ENCODE data around the gene UNC119. TPM values are rescaled to one million over a fixed set of nuclear protein-coding genes. Genes with fewer than 3 reads are reported as not detected.

The UNC119 gene
- polyA plus RNA-seq, 1 donor from 2014 or later = 218 TPM

DNA sequence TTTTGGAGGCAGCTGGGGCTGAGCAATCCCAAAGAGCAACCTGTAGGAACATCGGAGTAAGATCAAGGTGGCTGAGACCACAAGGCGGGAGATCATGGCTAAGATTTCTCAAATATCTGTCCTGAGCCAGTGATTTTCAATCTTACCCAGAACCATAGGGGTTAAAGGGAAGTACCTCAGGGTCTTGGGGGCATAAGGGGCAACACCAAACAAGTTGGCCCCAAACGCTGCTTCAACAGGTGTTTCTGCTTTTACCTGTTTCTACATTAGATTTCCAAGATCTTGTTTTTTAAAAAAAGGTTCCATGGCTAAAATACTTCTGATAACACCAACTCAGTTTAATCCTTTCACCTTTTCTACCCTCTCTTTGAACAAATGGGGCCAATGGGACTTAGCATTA, 2.6 kb upstream of the UNC119 start:
- no peaks in the 10 kb centered on the region for H3F3A ChIP-seq (ENCODE audit: insufficient read depth, low read length, poor library complexity, severe bottlenecking)
- H3K36me3 ChIP-seq (ENCODE audit: insufficient read depth, low read length) = no peaks in the 10 kb centered on the region
- H3K79me2 ChIP-seq (replicated peaks; ENCODE audit: insufficient read depth, low read length) = peaks cover 8% of the 10 kb centered on the region
- TF ChIP-seq MXI1 (conservative IDR thresholded peaks at IDR 0.05; ENCODE audit: poor library complexity, severe bottlenecking) = no peak
- TF ChIP-seq EP300 (conservative IDR thresholded peaks at IDR 0.05; ENCODE audit: poor library complexity, severe bottlenecking) = no peak
- TF ChIP-seq POLR2AphosphoS5 (IDR thresholded peaks at IDR 0.05) = no peak
- no peak for TF ChIP-seq TAF1 (IDR thresholded peaks at IDR 0.05; ENCODE audit: low read depth)
- TF ChIP-seq CTCF (IDR thresholded peaks at IDR 0.05; ENCODE audit: poor library complexity, severe bottlenecking) = no peak
- TF ChIP-seq, protein P1, sequence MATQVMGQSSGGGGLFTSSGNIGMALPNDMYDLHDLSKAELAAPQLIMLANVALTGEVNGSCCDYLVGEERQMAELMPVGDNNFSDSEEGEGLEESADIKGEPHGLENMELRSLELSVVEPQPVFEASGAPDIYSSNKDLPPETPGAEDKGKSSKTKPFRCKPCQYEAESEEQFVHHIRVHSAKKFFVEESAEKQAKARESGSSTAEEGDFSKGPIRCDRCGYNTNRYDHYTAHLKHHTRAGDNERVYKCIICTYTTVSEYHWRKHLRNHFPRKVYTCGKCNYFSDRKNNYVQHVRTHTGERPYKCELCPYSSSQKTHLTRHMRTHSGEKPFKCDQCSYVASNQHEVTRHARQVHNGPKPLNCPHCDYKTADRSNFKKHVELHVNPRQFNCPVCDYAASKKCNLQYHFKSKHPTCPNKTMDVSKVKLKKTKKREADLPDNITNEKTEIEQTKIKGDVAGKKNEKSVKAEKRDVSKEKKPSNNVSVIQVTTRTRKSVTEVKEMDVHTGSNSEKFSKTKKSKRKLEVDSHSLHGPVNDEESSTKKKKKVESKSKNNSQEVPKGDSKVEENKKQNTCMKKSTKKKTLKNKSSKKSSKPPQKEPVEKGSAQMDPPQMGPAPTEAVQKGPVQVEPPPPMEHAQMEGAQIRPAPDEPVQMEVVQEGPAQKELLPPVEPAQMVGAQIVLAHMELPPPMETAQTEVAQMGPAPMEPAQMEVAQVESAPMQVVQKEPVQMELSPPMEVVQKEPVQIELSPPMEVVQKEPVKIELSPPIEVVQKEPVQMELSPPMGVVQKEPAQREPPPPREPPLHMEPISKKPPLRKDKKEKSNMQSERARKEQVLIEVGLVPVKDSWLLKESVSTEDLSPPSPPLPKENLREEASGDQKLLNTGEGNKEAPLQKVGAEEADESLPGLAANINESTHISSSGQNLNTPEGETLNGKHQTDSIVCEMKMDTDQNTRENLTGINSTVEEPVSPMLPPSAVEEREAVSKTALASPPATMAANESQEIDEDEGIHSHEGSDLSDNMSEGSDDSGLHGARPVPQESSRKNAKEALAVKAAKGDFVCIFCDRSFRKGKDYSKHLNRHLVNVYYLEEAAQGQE (IDR thresholded peaks at IDR 0.05; ENCODE audit: borderline replicate concordance) = no peak
- no peak for TF ChIP-seq RAD21 (conservative IDR thresholded peaks at IDR 0.05)
- no peak for TF ChIP-seq SMC3 (conservative IDR thresholded peaks at IDR 0.05; ENCODE audit: poor library complexity)
- no peak for TF ChIP-seq EZH2 (IDR thresholded peaks at IDR 0.05; ENCODE audit: borderline replicate concordance, insufficient read depth, low read length, poor library complexity, severe bottlenecking)
- H3K4me3 ChIP-seq (ENCODE audit: low read length) = no peak overlapping the region
- H3K9ac ChIP-seq (ENCODE audit: low read length) = no peak overlapping the region
- H4K20me1 ChIP-seq (ENCODE audit: insufficient read depth) = no peaks in the 10 kb centered on the region
- no peak overlapping the region for H2AFZ ChIP-seq (ENCODE audit: low read depth, low read length)
- H3K27me3 ChIP-seq (ENCODE audit: insufficient read depth, low read depth, low read length) = no peaks in the 10 kb centered on the region
- H3K27ac ChIP-seq (ENCODE audit: low read length) = no peak overlapping the region
- H3K9me2 ChIP-seq (ENCODE audit: insufficient read depth, low read length) = no peaks in the 10 kb centered on the region
- no peaks in the 10 kb centered on the region for H3K9me3 ChIP-seq (ENCODE audit: low read length)
- no peak overlapping the region for H3K4me2 ChIP-seq (ENCODE audit: low read length)

- TF ChIP-seq TAF1 (IDR thresholded peaks at IDR 0.05; ENCODE audit: low read depth) = no peak
- peak; percentile 38 for TF ChIP-seq CTCF (IDR thresholded peaks at IDR 0.05; ENCODE audit: poor library complexity, severe bottlenecking)
- peak; percentile 26 for TF ChIP-seq RAD21 (conservative IDR thresholded peaks at IDR 0.05)
- no peak for TF ChIP-seq MXI1 (conservative IDR thresholded peaks at IDR 0.05; ENCODE audit: poor library complexity, severe bottlenecking)
- TF ChIP-seq, protein P1 (IDR thresholded peaks at IDR 0.05; ENCODE audit: borderline replicate concordance) = no peak
- no peak for TF ChIP-seq EZH2 (IDR thresholded peaks at IDR 0.05; ENCODE audit: borderline replicate concordance, insufficient read depth, low read length, poor library complexity, severe bottlenecking)
- peak; percentile 13 for TF ChIP-seq SMC3 (conservative IDR thresholded peaks at IDR 0.05; ENCODE audit: poor library complexity)
- Histone ChIP-seq H3K9me2 (ENCODE audit: insufficient read depth, low read length) (no peaks in the 10 kb centered on the region), H3K9me3 (ENCODE audit: low read length) (no peaks in the 10 kb centered on the region), H3K4me3 (ENCODE audit: low read length) (no peak overlapping the region), H3K4me2 (ENCODE audit: low read length) (no peak overlapping the region), H3K27ac (ENCODE audit: low read length) (no peak overlapping the region), H3K9ac (ENCODE audit: low read length) (no peak overlapping the region), H3K36me3 (ENCODE audit: insufficient read depth, low read length) (no peaks in the 10 kb centered on the region), H3F3A (ENCODE audit: insufficient read depth, low read length, poor library complexity, severe bottlenecking) (no peaks in the 10 kb centered on the region), H3K79me2 (replicated peaks; ENCODE audit: insufficient read depth, low read length) (peaks cover 8% of the 10 kb centered on the region), H2AFZ (ENCODE audit: low read depth, low read length) (no peak overlapping the region), H4K20me1 (ENCODE audit: insufficient read depth) (no peaks in the 10 kb centered on the region), H3K27me3 (ENCODE audit: insufficient read depth, low read depth, low read length) (no peaks in the 10 kb centered on the region)
Observed at GRCh38 chr17:28554565-28554964, 2.1 kb upstream of the UNC119 start.

All from neural cell (in vitro differentiated cells).